ENCODE results near the gene DACH1. TPM values are rescaled to one million over a fixed set of nuclear protein-coding genes. Genes with fewer than 3 reads are reported as not detected.

The DACH1 gene
- total RNA-seq, 4 donors from 2014 or later = 1.5 to 17.3 (median 3.3) TPM

- Histone ChIP-seq H3K36me3 (no peaks in the 10 kb centered on the region), H3K4me1 (peaks cover 0 to 10% (median 0%) of the 10 kb centered on the region in 4 donors), H3K4me3 (no peak overlapping the region), H3K27ac (no peak overlapping the region), H3K27me3 (no peaks in the 10 kb centered on the region), H3K9me3 (no peaks in the 10 kb centered on the region)
- 80 to 88% methylated on average over 10 to 11 of the region's 11 CpGs for WGBS, 2 donors (ENCODE audit: low coverage in 1 of 2)
- no peak for TF ChIP-seq CTCF (IDR thresholded peaks at IDR 0.05)
- TF ChIP-seq EP300 (IDR thresholded peaks at IDR 0.05; ENCODE audit: low read depth) = no peak
- no peak for TF ChIP-seq POLR2AphosphoS5 (IDR thresholded peaks at IDR 0.05)
- TF ChIP-seq POLR2A (IDR thresholded peaks at IDR 0.05) = no peak
- no peak for DNase-seq
- in situ Hi-C loops (cut with MboI; ENCODE audit: low pct_ligation_motif_present in 1 of 4, low pct_unique_long_range_greater_than_20kb in 1 of 4, low sequenced_read_pairs in 3 of 4) (no loop called here), intact Hi-C loops (cut with DNase I; ENCODE audit: low total_unique reads) (no loop called here)
Measured at GRCh38 chr13:71621174-71622124, 245.6 kb downstream of the DACH1 start.

DNA sequence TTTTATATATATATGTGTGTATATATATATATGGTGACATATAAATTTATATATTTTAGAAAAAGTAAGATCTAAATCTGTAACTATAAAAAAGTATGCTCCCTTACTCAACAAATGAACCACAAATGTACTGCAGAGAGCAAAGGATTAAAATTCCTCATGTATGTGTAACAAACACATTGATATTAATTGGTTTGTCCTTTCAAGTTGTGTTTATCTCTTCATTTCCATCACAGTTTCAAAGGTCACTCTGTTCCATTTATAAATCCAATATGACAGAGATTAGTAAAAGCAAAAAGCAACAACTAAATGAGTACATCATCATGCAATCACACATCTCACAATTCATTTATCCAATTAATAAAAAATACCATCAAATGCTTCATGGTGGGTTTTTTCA, 247.9 kb downstream of the DACH1 start:
- Histone ChIP-seq H3K9me3 (no peaks in the 10 kb centered on the region), H3K4me3 (no peak overlapping the region), H3K27me3 (no peaks in the 10 kb centered on the region), H3K4me1 (peaks cover 0 to 7% (median 0%) of the 10 kb centered on the region in 4 donors), H3K36me3 (no peaks in the 10 kb centered on the region), H3K27ac (no peak overlapping the region)
- in situ Hi-C loops (cut with MboI; ENCODE audit: low pct_ligation_motif_present in 1 of 4, low pct_unique_long_range_greater_than_20kb in 1 of 4, low sequenced_read_pairs in 3 of 4) (no loop called here), intact Hi-C loops (cut with DNase I; ENCODE audit: low total_unique reads) (no loop called here)
- no peak for DNase-seq
- TF ChIP-seq POLR2AphosphoS5 (IDR thresholded peaks at IDR 0.05) (no peak), CTCF (IDR thresholded peaks at IDR 0.05) (no peak), POLR2A (IDR thresholded peaks at IDR 0.05) (no peak), EP300 (IDR thresholded peaks at IDR 0.05; ENCODE audit: low read depth) (no peak)

- in situ Hi-C loops (cut with MboI; ENCODE audit: low pct_ligation_motif_present in 1 of 4, low pct_unique_long_range_greater_than_20kb in 1 of 4, low sequenced_read_pairs in 3 of 4) (no loop called here), intact Hi-C loops (cut with DNase I; ENCODE audit: low total_unique reads) (no loop called here)
- H3K27ac ChIP-seq = no peak overlapping the region
- H3K4me3 ChIP-seq = no peak overlapping the region
- peaks cover 0 to 7% (median 0%) of the 10 kb centered on the region in 4 donors for H3K4me1 ChIP-seq
- no peaks in the 10 kb centered on the region for H3K27me3 ChIP-seq
- no peaks in the 10 kb centered on the region for H3K36me3 ChIP-seq
- no peak for TF ChIP-seq EP300 (IDR thresholded peaks at IDR 0.05; ENCODE audit: low read depth)
- no peak for TF ChIP-seq POLR2AphosphoS5 (IDR thresholded peaks at IDR 0.05)
- no peak for TF ChIP-seq CTCF (IDR thresholded peaks at IDR 0.05)
- TF ChIP-seq POLR2A (IDR thresholded peaks at IDR 0.05) = no peak
- DNase-seq = no peak
- H3K9me3 ChIP-seq = no peaks in the 10 kb centered on the region
Measured at GRCh38 chr13:71618159-71618558, 248.8 kb downstream of the DACH1 start.

DNA sequence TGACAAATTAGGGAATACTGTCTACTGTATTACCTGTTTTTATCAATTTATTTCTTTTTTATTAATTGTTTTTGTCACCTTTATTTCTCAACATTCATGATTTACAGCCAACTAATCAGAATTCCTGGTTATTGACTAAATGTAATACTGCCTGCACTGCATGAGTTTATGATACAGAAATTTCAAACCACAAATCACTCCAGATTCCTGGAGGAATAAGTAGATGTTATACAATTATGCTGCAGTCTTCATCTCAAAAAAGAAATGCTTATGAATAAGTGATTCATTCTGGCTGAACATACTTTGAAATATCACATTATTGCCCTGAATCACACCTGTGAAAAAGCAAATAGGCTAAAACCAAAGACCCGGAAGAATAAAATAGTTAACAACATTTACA, 249.7 kb downstream of the DACH1 start:
- Histone ChIP-seq H3K27me3 (no peaks in the 10 kb centered on the region), H3K4me1 (peaks cover 0 to 7% (median 0%) of the 10 kb centered on the region in 4 donors), H3K27ac (no peak overlapping the region), H3K36me3 (no peaks in the 10 kb centered on the region), H3K4me3 (no peak overlapping the region), H3K9me3 (no peaks in the 10 kb centered on the region)
- intact Hi-C loops (cut with DNase I; ENCODE audit: low total_unique reads) = no loop called here
- 61 to 71% methylated on average over 1 of the region's 1 CpG for WGBS, 2 donors (ENCODE audit: low coverage in 1 of 2)
- TF ChIP-seq CTCF (IDR thresholded peaks at IDR 0.05) = no peak
- TF ChIP-seq POLR2A (IDR thresholded peaks at IDR 0.05) = no peak
- no peak for TF ChIP-seq POLR2AphosphoS5 (IDR thresholded peaks at IDR 0.05)
- no peak for TF ChIP-seq EP300 (IDR thresholded peaks at IDR 0.05; ENCODE audit: low read depth)
- no peak for DNase-seq
- in situ Hi-C loops (cut with MboI; ENCODE audit: low pct_ligation_motif_present in 1 of 4, low pct_unique_long_range_greater_than_20kb in 1 of 4, low sequenced_read_pairs in 3 of 4) = no loop called here
